Stomach (tissue), 4 donors: ENCODE measurements around the gene AGAP1.

Experiments used
- EP300 ChIP-seq: sonication (generic); formaldehyde crosslinking; IDR thresholded peaks from one replicate; pipeline ENCODE4 v1.6.1; 2017; ENCODE audit warnings: antibody characterized with exemption
- POLR2A ChIP-seq, 4 donors: fragments of 450-650 bp; IDR thresholded peaks; one replicate each; pipeline ENCODE4 v1.6.1; 2016; ENCODE audit warnings: antibody characterized with exemption in 4 of 4, control low read depth in 2 of 4, mild to moderate bottlenecking in 1 of 4, moderate library complexity in 1 of 4
- POLR2AphosphoS5 ChIP-seq, 3 donors: sonication (generic); formaldehyde crosslinking; IDR thresholded peaks; one replicate each; pipeline ENCODE4 v1.6.1; 2016; ENCODE audit warnings: antibody characterized with exemption in 3 of 3
- TF ChIP-seq, protein P1 (sequence below), 7 experiments: fragments of 450-650 bp in 4 of 7; fragments of 200-600 bp in 3 of 7; sonication (generic) in 3 of 7; IDR thresholded peaks; one replicate each; pipeline ENCODE4 v1.5.1; 2016 to 2019; ENCODE audit warnings: antibody characterized with exemption in 7 of 7, control low read depth in 2 of 7, mild to moderate bottlenecking in 1 of 7

DNA sequence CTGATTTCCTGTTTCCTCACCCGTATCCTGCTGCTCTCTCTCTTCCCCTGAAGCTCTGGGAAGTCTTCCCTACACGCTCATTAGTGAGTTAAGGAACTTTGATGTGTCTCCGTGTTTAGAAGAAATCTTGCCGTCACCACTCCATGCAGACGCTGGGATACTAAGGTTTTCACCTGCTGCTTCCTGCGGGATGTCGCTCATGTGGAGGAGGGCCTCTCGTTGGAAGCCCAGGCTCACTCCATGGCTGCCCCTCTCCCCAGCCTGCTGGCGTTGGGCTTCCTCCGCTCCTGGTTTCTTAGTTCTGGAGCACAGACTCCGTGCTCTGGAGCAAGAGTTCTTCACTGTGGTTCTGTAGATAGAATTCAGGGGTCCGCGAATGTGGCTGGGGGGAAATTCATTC, 348.0 kb downstream of the AGAP1 start:
- TF ChIP-seq EP300 (no peak), POLR2A (IDR thresholded peaks at IDR 0.05) (no peak), POLR2AphosphoS5 (IDR thresholded peaks at IDR 0.05) (no peak)
- TF ChIP-seq, protein P1, sequence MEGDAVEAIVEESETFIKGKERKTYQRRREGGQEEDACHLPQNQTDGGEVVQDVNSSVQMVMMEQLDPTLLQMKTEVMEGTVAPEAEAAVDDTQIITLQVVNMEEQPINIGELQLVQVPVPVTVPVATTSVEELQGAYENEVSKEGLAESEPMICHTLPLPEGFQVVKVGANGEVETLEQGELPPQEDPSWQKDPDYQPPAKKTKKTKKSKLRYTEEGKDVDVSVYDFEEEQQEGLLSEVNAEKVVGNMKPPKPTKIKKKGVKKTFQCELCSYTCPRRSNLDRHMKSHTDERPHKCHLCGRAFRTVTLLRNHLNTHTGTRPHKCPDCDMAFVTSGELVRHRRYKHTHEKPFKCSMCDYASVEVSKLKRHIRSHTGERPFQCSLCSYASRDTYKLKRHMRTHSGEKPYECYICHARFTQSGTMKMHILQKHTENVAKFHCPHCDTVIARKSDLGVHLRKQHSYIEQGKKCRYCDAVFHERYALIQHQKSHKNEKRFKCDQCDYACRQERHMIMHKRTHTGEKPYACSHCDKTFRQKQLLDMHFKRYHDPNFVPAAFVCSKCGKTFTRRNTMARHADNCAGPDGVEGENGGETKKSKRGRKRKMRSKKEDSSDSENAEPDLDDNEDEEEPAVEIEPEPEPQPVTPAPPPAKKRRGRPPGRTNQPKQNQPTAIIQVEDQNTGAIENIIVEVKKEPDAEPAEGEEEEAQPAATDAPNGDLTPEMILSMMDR (IDR thresholded peaks at IDR 0.05), result no peak
